DOHH2 (cell line): ENCODE results near the gene RPL32.

Experiments
- H3F3A ChIP-seq: fragments of 200-600 bp; sonication (generic), shearing (Covaris generic); 2 replicates; pipeline ENCODE4 v1.6.0; 2016; ENCODE audit warnings: antibody characterized with exemption, mild to moderate bottlenecking; ENCODE audit not compliant: control insufficient read depth, insufficient read depth
- H3K27ac ChIP-seq: fragments of 200-600 bp; sonication (generic); 2 replicates; pipeline ENCODE4 v1.5.1; 2014; ENCODE audit warnings: low read depth, mild to moderate bottlenecking, low read length, moderate library complexity
- H3K27me3 ChIP-seq: fragments of 200-600 bp; sonication (generic); 2 replicates; pipeline ENCODE4 v1.6.1; 2014; ENCODE audit warnings: mild to moderate bottlenecking, low read length, mixed read lengths; ENCODE audit not compliant: control insufficient read depth
- H3K36me3 ChIP-seq: fragments of 200-600 bp; sonication (generic); 2 replicates; pipeline ENCODE4 v1.6.1; 2014; ENCODE audit warnings: mild to moderate bottlenecking, low read length, moderate library complexity, mixed read lengths; ENCODE audit not compliant: control insufficient read depth
- H3K4me1 ChIP-seq: fragments of 200-600 bp; sonication (generic); 2 replicates; pipeline ENCODE4 v1.6.1; 2014; ENCODE audit warnings: mild to moderate bottlenecking, low read length, mixed read lengths; ENCODE audit not compliant: control insufficient read depth
- H3K4me2 ChIP-seq: fragments of 200-600 bp; sonication (generic); 2 replicates; pipeline ENCODE4 v1.6.0; 2014; ENCODE audit warnings: mild to moderate bottlenecking, low read length, moderate library complexity
- H3K4me3 ChIP-seq: fragments of 200-600 bp; sonication (generic); 2 replicates; pipeline ENCODE4 v1.5.1; 2014; ENCODE audit warnings: mild to moderate bottlenecking, low read length, mixed read lengths
- H3K79me2 ChIP-seq: fragments of 200-600 bp; sonication (generic); 2 replicates; pipeline ENCODE4 v1.6.1; 2014; ENCODE audit warnings: mild to moderate bottlenecking, low read length, mixed read lengths; ENCODE audit not compliant: control insufficient read depth
- H3K9me2 ChIP-seq: fragments of 200-600 bp; sonication (generic); replicated peaks from 2 replicates; pipeline ENCODE4 v1.6.1; 2014; ENCODE audit warnings: mild to moderate bottlenecking, low read length, mixed read lengths; ENCODE audit not compliant: control insufficient read depth
- H3K9me3 ChIP-seq: fragments of 200-600 bp; sonication (generic); 2 replicates; pipeline ENCODE4 v1.6.1; 2014; ENCODE audit warnings: antibody characterized with exemption, low read length, mixed read lengths; ENCODE audit not compliant: control insufficient read depth, insufficient read depth
- H4K20me1 ChIP-seq: fragments of 200-600 bp; sonication (generic); 2 replicates; pipeline ENCODE4 v1.6.0; 2014; ENCODE audit warnings: low read depth, mild to moderate bottlenecking, antibody characterized with exemption, low read length, moderate library complexity; ENCODE audit not compliant: control insufficient read depth, insufficient read depth
- EZH2phosphoT487 ChIP-seq: fragments of 200-600 bp; sonication (generic); IDR thresholded peaks from 2 replicates; pipeline ENCODE4 v1.6.1; 2017; ENCODE audit warnings: borderline replicate concordance, mild to moderate bottlenecking, antibody characterized with exemption, low read length, moderate library complexity, mixed read lengths
- TF ChIP-seq, protein P1 (sequence below): fragments of 200-600 bp; sonication (generic); IDR thresholded peaks from one replicate; pipeline ENCODE4 v1.5.1; 2014; ENCODE audit warnings: antibody characterized with exemption, mild to moderate bottlenecking, low read depth, low read length; ENCODE audit not compliant: poor library complexity, severe bottlenecking

Gene RPL32

DNA sequence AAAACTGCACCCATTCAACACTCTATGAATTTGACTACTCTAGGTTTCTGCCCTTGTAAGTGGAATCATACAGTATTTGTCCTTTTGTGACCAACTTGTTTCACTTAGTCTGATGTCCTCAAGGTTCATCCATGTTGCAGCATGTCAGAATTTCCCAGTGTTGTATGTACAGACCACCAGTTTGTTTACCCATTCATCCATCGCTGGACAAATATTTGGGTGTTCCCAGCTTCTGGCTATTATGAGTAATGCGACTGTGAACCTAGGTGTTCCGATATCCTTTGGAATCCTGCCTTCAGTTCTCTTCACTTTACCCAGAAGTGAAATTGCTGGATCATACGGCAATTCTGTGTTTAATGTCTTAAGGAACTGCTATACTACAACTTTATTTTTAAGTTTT lies 12.6 kb downstream of the RPL32 start:
- H3K27ac ChIP-seq, result no peak overlapping the region
- H3K4me3 ChIP-seq, result no peak overlapping the region
- H4K20me1 ChIP-seq, result no peaks in the 10 kb centered on the region
- H3K79me2 ChIP-seq, result no peaks in the 10 kb centered on the region
- H3F3A ChIP-seq, result peaks cover 31% of the 10 kb centered on the region
- H3K4me2 ChIP-seq, result no peak overlapping the region
- no peaks in the 10 kb centered on the region for H3K4me1 ChIP-seq
- TF ChIP-seq, protein P1, sequence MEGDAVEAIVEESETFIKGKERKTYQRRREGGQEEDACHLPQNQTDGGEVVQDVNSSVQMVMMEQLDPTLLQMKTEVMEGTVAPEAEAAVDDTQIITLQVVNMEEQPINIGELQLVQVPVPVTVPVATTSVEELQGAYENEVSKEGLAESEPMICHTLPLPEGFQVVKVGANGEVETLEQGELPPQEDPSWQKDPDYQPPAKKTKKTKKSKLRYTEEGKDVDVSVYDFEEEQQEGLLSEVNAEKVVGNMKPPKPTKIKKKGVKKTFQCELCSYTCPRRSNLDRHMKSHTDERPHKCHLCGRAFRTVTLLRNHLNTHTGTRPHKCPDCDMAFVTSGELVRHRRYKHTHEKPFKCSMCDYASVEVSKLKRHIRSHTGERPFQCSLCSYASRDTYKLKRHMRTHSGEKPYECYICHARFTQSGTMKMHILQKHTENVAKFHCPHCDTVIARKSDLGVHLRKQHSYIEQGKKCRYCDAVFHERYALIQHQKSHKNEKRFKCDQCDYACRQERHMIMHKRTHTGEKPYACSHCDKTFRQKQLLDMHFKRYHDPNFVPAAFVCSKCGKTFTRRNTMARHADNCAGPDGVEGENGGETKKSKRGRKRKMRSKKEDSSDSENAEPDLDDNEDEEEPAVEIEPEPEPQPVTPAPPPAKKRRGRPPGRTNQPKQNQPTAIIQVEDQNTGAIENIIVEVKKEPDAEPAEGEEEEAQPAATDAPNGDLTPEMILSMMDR, result no peak
- no peak for TF ChIP-seq EZH2phosphoT487
- H3K9me2 ChIP-seq, result no peaks in the 10 kb centered on the region
- H3K9me3 ChIP-seq, result no peaks in the 10 kb centered on the region
- no peaks in the 10 kb centered on the region for H3K27me3 ChIP-seq
- H3K36me3 ChIP-seq, result peaks cover 27% of the 10 kb centered on the region

DNA sequence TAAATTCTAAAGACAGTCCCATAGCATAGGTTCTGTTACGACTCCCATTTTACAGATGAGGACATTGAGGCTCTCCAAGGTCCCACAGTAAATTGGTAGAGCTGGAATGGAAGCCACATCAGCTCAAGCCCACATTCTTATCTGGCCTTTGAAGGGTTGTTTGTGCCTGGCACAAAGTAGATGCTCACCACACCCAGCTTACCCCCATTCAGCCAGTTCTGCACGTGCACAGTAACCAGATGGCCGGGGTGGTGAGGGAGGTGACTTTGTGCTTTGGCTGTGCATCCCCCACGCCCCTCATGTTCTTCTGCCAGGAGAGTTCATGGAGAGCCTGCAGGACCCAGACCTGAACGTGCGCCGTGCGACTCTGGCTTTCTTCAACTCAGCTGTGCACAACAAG lies 16.2 kb downstream of the RPL32 start:
- Histone ChIP-seq H3K79me2 (no peaks in the 10 kb centered on the region), H3K27me3 (no peaks in the 10 kb centered on the region), H3K4me1 (no peaks in the 10 kb centered on the region), H3K4me3 (no peak overlapping the region), H4K20me1 (no peaks in the 10 kb centered on the region), H3K9me3 (no peaks in the 10 kb centered on the region), H3K36me3 (no peaks in the 10 kb centered on the region), H3K4me2 (no peak overlapping the region), H3K9me2 (no peaks in the 10 kb centered on the region), H3F3A (no peaks in the 10 kb centered on the region), H3K27ac (no peak overlapping the region)
- TF ChIP-seq, protein P1, result no peak

DNA sequence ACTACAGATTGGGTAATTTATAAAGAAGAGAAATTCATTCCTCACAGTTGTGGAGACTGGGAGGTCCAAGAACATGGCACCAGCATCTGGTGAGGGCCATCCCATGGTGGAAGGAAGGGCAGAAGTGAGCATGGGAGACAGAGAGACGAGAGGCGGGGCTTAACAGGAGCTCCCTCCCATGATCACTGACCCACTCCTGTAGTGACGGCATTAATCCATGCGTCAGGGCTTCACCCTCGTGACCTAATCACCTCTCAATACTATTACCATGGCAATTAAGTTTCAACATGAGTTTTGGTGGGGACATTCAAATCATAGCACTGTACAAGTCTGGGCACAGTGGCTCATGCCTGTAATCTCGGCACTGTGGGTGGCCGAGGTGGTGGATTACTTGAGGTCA lies 17.1 kb downstream of the RPL32 start:
- no peak overlapping the region for H3K27ac ChIP-seq
- no peak overlapping the region for H3K4me3 ChIP-seq
- no peaks in the 10 kb centered on the region for H3K27me3 ChIP-seq
- TF ChIP-seq, protein P1, result no peak
- TF ChIP-seq EZH2phosphoT487, result no peak
- H3K9me3 ChIP-seq, result no peaks in the 10 kb centered on the region
- H3K36me3 ChIP-seq, result no peaks in the 10 kb centered on the region
- peaks cover 2% of the 10 kb centered on the region for H3K4me1 ChIP-seq
- H4K20me1 ChIP-seq, result no peaks in the 10 kb centered on the region
- no peak overlapping the region for H3K4me2 ChIP-seq
- no peaks in the 10 kb centered on the region for H3K79me2 ChIP-seq
- no peaks in the 10 kb centered on the region for H3K9me2 ChIP-seq
- H3F3A ChIP-seq, result no peaks in the 10 kb centered on the region
